Sigmoid colon (tissue), 7 donors: ENCODE data around the gene PUS1. TPM values are rescaled to one million over a fixed set of nuclear protein-coding genes. Genes with fewer than 3 reads are reported as not detected.
A peak's percentile ranks its signal among the peaks of the same experiment; 100 is the strongest.

ENCODE experiments used
- DNase-seq: peaks from one replicate; pipeline ENCODE4 v3.0.0-alpha.2; 2019
- H3K27ac ChIP-seq, 4 donors: fragments of 200-600 bp; sonication (generic); one replicate each; pipeline ENCODE4 v1.5.1; 2016 to 2019; ENCODE audit warnings: mild to moderate bottlenecking in 1 of 4
- H3K27me3 ChIP-seq, 3 donors: fragments of 200-600 bp; sonication (generic); one replicate each; pipeline ENCODE4 v1.5.1; 2019; ENCODE audit warnings: mild to moderate bottlenecking in 1 of 3
- H3K36me3 ChIP-seq, 4 donors: fragments of 200-600 bp; sonication (generic); one replicate each; pipeline ENCODE4 v1.5.1; 2016 to 2019
- H3K4me1 ChIP-seq, 4 donors: fragments of 200-600 bp; sonication (generic); one replicate each; pipeline ENCODE4 v1.5.1; 2017 to 2019
- H3K4me3 ChIP-seq, 4 donors: fragments of 200-600 bp; sonication (generic); one replicate each; pipeline ENCODE4 v1.5.1; 2017 to 2019; ENCODE audit warnings: mild to moderate bottlenecking in 2 of 4, moderate library complexity in 1 of 4
- H3K9me3 ChIP-seq, 4 donors: fragments of 200-600 bp in 3 of 4; sonication (generic) in 3 of 4; one replicate each; pipeline versions ENCODE4 v1.5.1 to v1.6.1; 2013 to 2019
- EP300 ChIP-seq, 4 donors: sonication (generic); formaldehyde crosslinking; IDR thresholded peaks; one replicate each; pipeline ENCODE4 v1.6.1; 2017; ENCODE audit warnings: antibody characterized with exemption in 4 of 4
- POLR2A ChIP-seq, 2 donors: fragments of 450-650 bp; IDR thresholded peaks; one replicate each; pipeline ENCODE4 v1.6.1; 2016; ENCODE audit warnings: antibody characterized with exemption in 2 of 2, mild to moderate bottlenecking in 2 of 2, moderate library complexity in 2 of 2
- POLR2AphosphoS5 ChIP-seq, 4 donors: sonication (generic); formaldehyde crosslinking; IDR thresholded peaks; one replicate each; pipeline ENCODE4 v1.6.1; 2017; ENCODE audit warnings: antibody characterized with exemption in 4 of 4
- WGBS, 2 donors: extraction: QIAGEN DNeasy Blood & Tissue Kit; methylation state at CpG; one replicate each; pipeline ENCODE4 v1.1.7; 2013; 5-methylcytosine and 5-hydroxymethylcytosine counted together
- intact Hi-C: fragments of 100-400 bp; cut with DNase I; formaldehyde crosslinking; loops from one replicate; pipeline ENCODE4 v1.15.1; 2023
- polyA plus RNA-seq, 3 donors: library from polyadenylated mRNA; stranded (reverse); fragments of 200-250 nt; gene quantifications; one replicate each; pipeline ENCODE4 v1.2.3, GENCODE V29; 2013
- total RNA-seq, 4 donors: library from RNA; depleted of rRNA; stranded (reverse); fragments of >200 nt; gene quantifications; one replicate each; pipeline ENCODE4 v1.1.0, GENCODE V29; 2016
- TF ChIP-seq, protein P1 (sequence below), 4 experiments: fragments of 450-650 bp in 3 of 4; fragments of 200-600 bp in 1 of 4; IDR thresholded peaks; one replicate each; pipeline ENCODE4 v1.5.1; 2016 to 2019; ENCODE audit warnings: antibody characterized with exemption in 4 of 4, mild to moderate bottlenecking in 3 of 4, moderate library complexity in 2 of 4
- donor health status: healthy with polysubstance abuse.
- donor health status: Bipolar disorder and iron deficiency.
- donor health status: healthy.

PUS1 gene
- total and polyA plus RNA-seq, 7 donors, result 7.6 to 33.8 (median 9.1) TPM

DNA sequence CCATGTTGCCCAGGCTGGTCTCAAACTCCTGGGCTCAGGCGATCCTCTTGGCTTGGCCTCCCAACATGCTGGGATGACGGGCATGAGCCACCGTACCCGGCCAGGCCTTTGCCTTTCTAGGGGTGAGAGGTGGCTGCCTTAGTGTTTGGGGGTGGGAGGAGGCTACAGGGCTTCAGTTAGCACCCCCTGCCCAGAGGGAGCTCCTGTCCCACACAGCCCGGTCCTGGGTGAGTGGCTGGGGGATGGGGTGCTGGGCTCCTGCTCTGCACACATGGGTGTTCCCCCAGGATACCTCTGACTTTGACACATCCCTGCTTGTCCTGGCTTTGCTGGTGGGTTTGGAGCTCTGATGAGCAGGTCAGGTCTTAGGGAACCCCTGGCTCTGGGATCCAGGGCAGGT, 24.7 kb upstream of the PUS1 start:
- no peak for TF ChIP-seq POLR2A (IDR thresholded peaks at IDR 0.05)
- TF ChIP-seq, protein P1, sequence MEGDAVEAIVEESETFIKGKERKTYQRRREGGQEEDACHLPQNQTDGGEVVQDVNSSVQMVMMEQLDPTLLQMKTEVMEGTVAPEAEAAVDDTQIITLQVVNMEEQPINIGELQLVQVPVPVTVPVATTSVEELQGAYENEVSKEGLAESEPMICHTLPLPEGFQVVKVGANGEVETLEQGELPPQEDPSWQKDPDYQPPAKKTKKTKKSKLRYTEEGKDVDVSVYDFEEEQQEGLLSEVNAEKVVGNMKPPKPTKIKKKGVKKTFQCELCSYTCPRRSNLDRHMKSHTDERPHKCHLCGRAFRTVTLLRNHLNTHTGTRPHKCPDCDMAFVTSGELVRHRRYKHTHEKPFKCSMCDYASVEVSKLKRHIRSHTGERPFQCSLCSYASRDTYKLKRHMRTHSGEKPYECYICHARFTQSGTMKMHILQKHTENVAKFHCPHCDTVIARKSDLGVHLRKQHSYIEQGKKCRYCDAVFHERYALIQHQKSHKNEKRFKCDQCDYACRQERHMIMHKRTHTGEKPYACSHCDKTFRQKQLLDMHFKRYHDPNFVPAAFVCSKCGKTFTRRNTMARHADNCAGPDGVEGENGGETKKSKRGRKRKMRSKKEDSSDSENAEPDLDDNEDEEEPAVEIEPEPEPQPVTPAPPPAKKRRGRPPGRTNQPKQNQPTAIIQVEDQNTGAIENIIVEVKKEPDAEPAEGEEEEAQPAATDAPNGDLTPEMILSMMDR (IDR thresholded peaks at IDR 0.05), result no peak
- no peak for TF ChIP-seq EP300 (IDR thresholded peaks at IDR 0.05)
- no peak for TF ChIP-seq POLR2AphosphoS5 (IDR thresholded peaks at IDR 0.05)
- Histone ChIP-seq H3K4me3 (no peak overlapping the region), H3K27ac (no peak overlapping the region), H3K36me3 (peaks cover 12 to 35% (median 26%) of the 10 kb centered on the region in 4 donors), H3K4me1 (peaks cover 0 to 56% (median 52%) of the 10 kb centered on the region in 4 donors), H3K27me3 (no peaks in the 10 kb centered on the region), H3K9me3 (no peaks in the 10 kb centered on the region)
- intact Hi-C loops, result no loop called here
- WGBS, 2 donors, result 93 to 94% methylated on average over 5 of the region's 5 CpGs
- DNase-seq, result no peak

DNA sequence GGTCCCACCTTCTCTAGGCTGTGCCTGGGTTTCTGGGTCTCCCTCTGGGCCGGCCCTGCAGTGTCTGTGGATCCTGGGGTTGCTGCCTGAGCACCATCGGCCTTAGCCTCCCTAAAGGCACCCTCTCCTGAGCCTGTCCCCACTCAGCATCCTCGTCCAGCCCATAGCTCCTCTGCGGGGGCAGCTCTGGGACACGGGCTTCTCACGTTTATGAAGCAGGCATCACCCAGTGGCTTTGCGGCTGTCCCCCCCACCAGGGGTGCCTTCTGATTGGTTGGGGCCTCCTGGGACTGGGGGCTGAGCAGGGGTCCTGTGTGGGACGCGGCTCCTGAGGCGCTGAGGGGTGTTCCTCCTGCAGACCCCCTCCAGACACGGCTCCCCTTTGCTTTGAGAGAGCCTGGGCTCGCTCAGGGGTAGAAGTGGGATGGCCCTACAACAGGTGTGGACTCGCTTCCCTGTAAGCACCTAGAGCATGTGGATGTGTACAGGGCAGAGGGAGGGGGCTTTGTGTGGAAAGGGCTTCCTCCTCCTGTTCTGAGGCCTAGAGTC, 23.9 kb upstream of the PUS1 start:
- no peak overlapping the region for H3K27ac ChIP-seq
- H3K27me3 ChIP-seq, result no peaks in the 10 kb centered on the region
- no peaks in the 10 kb centered on the region for H3K9me3 ChIP-seq
- WGBS, 2 donors, result 92 to 93% methylated on average over 13 of the region's 13 CpGs
- DNase-seq, result no peak
- H3K36me3 ChIP-seq, result peaks cover 20 to 37% (median 34%) of the 10 kb centered on the region in 4 donors
- peaks cover 0 to 49% (median 48%) of the 10 kb centered on the region in 4 donors for H3K4me1 ChIP-seq
- H3K4me3 ChIP-seq, result no peak overlapping the region
- TF ChIP-seq, protein P1 (IDR thresholded peaks at IDR 0.05), result no peak
- TF ChIP-seq POLR2A (IDR thresholded peaks at IDR 0.05) (no peak), POLR2AphosphoS5 (IDR thresholded peaks at IDR 0.05) (no peak), EP300 (IDR thresholded peaks at IDR 0.05) (no peak)
- intact Hi-C loops, result no loop called here

DNA sequence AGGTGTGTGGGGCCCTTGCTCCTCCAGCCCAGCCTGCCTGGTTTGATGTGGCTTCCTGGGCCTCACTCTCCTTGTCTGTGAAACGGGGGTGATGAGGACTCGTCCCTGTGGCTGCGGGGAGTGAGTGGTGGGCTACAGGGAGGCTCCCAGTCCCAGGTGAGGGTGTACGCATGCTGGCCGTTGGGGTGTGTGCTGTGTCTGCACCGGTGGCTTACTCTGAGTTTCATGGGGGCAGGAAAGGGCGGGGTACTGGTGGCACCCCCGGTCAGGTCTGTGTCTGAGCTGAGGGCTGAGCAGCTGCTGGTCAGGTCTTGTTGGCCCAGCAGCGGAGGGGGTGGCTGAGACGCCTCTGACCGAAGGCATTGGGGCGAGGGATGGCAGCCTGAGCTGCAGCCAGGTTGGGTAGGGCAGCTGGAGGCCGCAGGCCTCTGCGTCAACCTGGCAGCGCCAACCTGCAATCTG, 23.4 kb upstream of the PUS1 start:
- Histone ChIP-seq H3K36me3 (peaks cover 24 to 42% (median 38%) of the 10 kb centered on the region in 4 donors), H3K4me1 (peaks cover 0 to 44% (median 43%) of the 10 kb centered on the region in 4 donors), H3K27me3 (no peaks in the 10 kb centered on the region), H3K4me3 (no peak overlapping the region), H3K9me3 (no peaks in the 10 kb centered on the region), H3K27ac (no peak overlapping the region)
- no peak for DNase-seq
- TF ChIP-seq POLR2A (IDR thresholded peaks at IDR 0.05) (no peak), EP300 (IDR thresholded peaks at IDR 0.05) (no peak), POLR2AphosphoS5 (IDR thresholded peaks at IDR 0.05) (no peak)
- TF ChIP-seq, protein P1 (IDR thresholded peaks at IDR 0.05), result no peak
- intact Hi-C loops, result no loop called here
- WGBS, 2 donors, result 85 to 93% methylated on average over 15 of the region's 15 CpGs

DNA sequence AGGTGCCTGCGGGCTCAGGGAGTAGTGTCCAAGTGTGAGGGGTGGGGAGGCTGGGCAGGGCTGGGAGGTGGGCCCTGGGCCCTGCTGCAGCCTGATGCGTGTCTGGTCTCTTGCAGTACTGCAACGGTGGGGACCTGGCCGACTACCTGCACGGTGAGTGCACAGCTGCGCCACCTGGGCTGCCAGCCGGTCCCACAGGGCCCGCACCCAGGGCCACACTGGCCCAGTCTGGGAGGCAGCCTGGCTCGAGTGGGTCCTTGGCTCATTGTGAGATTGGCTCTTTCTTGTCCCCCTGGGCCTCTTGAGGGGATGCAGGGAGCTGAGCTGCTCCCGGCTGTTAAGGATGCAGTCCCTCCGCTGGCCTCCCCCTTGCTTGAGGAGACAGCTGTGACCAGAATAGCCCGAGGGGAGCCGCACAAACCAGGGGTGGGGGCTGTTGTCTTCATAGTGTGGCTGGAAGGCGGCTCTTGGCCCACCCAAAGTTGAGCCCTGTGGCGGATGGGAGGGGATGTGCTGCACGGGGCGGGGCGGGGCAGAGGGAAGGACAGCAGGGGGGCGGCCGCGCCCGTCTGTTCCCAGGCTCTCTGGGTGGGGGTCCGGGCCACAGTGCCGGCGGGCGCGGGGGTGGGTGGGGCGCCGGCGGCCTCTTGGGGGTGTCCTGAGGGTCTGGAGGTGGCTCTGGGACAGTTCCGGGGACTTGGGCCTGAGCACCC, 21.5 kb upstream of the PUS1 start:
- Histone ChIP-seq H3K36me3 (peaks cover 38 to 60% (median 53%) of the 10 kb centered on the region in 4 donors), H3K27ac (no peak overlapping the region), H3K27me3 (no peaks in the 10 kb centered on the region), H3K4me1 (peaks cover 0 to 39% (median 34%) of the 10 kb centered on the region in 4 donors), H3K4me3 (no peak overlapping the region), H3K9me3 (no peaks in the 10 kb centered on the region)
- intact Hi-C loops, result no loop called here
- TF ChIP-seq, protein P1 (IDR thresholded peaks at IDR 0.05), result no peak
- TF ChIP-seq POLR2AphosphoS5 (IDR thresholded peaks at IDR 0.05), result no peak
- TF ChIP-seq POLR2A (IDR thresholded peaks at IDR 0.05), result no peak
- TF ChIP-seq EP300 (IDR thresholded peaks at IDR 0.05), result no peak
- WGBS, 2 donors, result 90 to 93% methylated on average over 31 of the region's 31 CpGs
- DNase-seq, result peak; percentile 53
